ENCODE results near the gene NR1H2.
"Not testable (repeated sequence)": the region's sequence is repeated elsewhere in the genome, so short reads cannot be mapped to it uniquely, and the experiment has no call there.

NR1H2 gene

GRCh38 chr19:50344661-50345318, 31.5 kb upstream of the NR1H2 start:
- peaks cover 0 to 9% of the 10 kb centered on the region in 2 donors for H3K9me3 ChIP-seq (ENCODE audit: control insufficient read depth in 1 of 2, low read length in 2 of 2)
- peaks cover 0 to 3% of the 10 kb centered on the region in 2 donors for H3K4me1 ChIP-seq (ENCODE audit: control insufficient read depth in 1 of 2, insufficient read depth in 2 of 2, low read length in 2 of 2)
- no peaks in the 10 kb centered on the region for H3K36me3 ChIP-seq (ENCODE audit: control insufficient read depth in 1 of 2, insufficient read depth in 2 of 2, low read length in 2 of 2)
- H3K27me3 ChIP-seq (ENCODE audit: control insufficient read depth in 1 of 2, insufficient read depth in 2 of 2, low read length in 2 of 2): no peaks in the 10 kb centered on the region
- peak overlapping the region in 1 of 2 donors; percentile 3 for H3K4me3 ChIP-seq (ENCODE audit: low read depth in 1 of 2, low read length in 2 of 2)
- no peak overlapping the region for H3K9ac ChIP-seq (ENCODE audit: low read depth in 1 of 2, low read length in 2 of 2)
- no peak overlapping the region for H3K27ac ChIP-seq (ENCODE audit: low read depth, low read length)

DNA sequence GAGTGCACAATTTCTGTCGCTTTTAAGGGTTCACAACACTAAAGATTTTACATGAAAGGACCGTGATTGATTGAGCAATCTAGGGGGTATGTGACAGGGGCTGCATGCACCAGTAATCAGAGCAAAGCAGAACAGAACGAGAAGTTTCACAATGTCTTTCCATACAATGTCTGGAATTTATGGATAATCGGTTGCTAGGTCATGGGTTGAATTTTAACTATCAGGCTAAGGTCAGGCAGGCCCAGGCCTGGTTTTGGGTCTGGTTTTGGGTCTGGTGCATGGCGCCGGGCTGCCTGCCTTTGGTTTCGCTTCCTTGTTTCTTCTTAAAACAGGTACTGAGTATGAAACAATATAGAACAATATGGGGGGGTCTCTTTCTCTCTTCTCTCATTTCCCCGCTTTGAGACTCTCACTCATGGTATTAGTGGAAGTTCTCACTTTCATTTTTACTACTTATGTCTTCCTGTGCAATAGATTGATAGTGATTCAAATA, 29.1 kb upstream of the NR1H2 start:
- not testable (repeated sequence) for H3K27me3 ChIP-seq (ENCODE audit: control insufficient read depth in 1 of 2, insufficient read depth in 2 of 2, low read length in 2 of 2); H3K4me1 ChIP-seq (ENCODE audit: control insufficient read depth in 1 of 2, insufficient read depth in 2 of 2, low read length in 2 of 2); H3K9me3 ChIP-seq (ENCODE audit: control insufficient read depth in 1 of 2, low read length in 2 of 2); H3K9ac ChIP-seq (ENCODE audit: low read depth in 1 of 2, low read length in 2 of 2); H3K4me3 ChIP-seq (ENCODE audit: low read depth in 1 of 2, low read length in 2 of 2); H3K36me3 ChIP-seq (ENCODE audit: control insufficient read depth in 1 of 2, insufficient read depth in 2 of 2, low read length in 2 of 2)
- H3K27ac ChIP-seq (ENCODE audit: low read depth, low read length): peak overlapping the region; percentile 10

DNA sequence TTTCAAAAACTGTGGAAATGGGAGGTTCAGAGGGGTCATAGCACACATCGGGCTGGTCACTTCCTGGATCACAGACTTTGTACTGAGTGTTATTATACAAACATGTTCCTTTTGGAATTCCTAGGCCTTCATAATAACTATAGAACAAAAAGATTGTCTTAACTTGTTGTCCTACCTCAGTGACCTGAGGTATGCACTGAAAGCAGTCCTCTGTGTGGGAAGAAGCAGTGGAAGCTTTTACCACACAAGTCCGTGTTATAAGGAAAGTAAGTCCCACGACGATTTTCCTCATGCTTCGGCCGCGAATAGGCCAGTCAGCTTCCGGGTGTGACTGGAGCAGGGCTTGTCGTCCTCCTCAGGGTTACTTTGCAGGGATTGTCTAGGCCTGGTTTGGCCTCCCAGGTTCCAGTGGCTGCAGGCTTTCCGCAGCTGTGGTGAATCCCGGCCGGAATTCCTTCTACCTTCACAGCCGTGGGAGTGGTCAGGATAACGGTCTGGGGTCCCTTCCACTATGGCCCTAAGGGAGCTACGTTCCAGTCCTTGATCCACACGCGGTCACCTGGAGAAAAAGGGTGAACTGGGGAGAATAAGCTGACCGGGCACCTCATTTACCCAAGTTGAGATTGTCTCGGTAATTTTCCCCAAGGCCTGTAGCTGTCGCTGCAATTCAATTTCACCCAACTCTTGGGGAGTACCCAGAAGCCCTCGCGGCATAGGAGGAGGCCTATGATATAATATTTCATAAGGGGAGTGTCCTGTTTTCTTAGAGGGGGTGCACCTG, 26.8 kb upstream of the NR1H2 start:
- no peak overlapping the region for H3K4me3 ChIP-seq (ENCODE audit: low read depth in 1 of 2, low read length in 2 of 2)
- no peak overlapping the region for H3K27ac ChIP-seq (ENCODE audit: low read depth, low read length)

GRCh38 chr19:50352242-50352641, 24.0 kb upstream of the NR1H2 start:
- Histone ChIP-seq H3K4me3 (ENCODE audit: low read depth in 1 of 2, low read length in 2 of 2) (no peak overlapping the region), H3K9ac (ENCODE audit: low read depth in 1 of 2, low read length in 2 of 2) (no peak overlapping the region), H3K36me3 (ENCODE audit: control insufficient read depth in 1 of 2, insufficient read depth in 2 of 2, low read length in 2 of 2) (no peaks in the 10 kb centered on the region), H3K27me3 (ENCODE audit: control insufficient read depth in 1 of 2, insufficient read depth in 2 of 2, low read length in 2 of 2) (no peaks in the 10 kb centered on the region), H3K4me1 (ENCODE audit: control insufficient read depth in 1 of 2, insufficient read depth in 2 of 2, low read length in 2 of 2) (peaks cover 0 to 3% of the 10 kb centered on the region in 2 donors), H3K9me3 (ENCODE audit: control insufficient read depth in 1 of 2, low read length in 2 of 2) (no peaks in the 10 kb centered on the region), H3K27ac (ENCODE audit: low read depth, low read length) (no peak overlapping the region)

More for the DNA sequence above, 26.8 kb upstream of the NR1H2 start:
- Histone ChIP-seq H3K36me3 (ENCODE audit: control insufficient read depth in 1 of 2, insufficient read depth in 2 of 2, low read length in 2 of 2) (no peaks in the 10 kb centered on the region), H3K9ac (ENCODE audit: low read depth in 1 of 2, low read length in 2 of 2) (no peak overlapping the region), H3K4me1 (ENCODE audit: control insufficient read depth in 1 of 2, insufficient read depth in 2 of 2, low read length in 2 of 2) (peaks cover 0 to 3% of the 10 kb centered on the region in 2 donors), H3K9me3 (ENCODE audit: control insufficient read depth in 1 of 2, low read length in 2 of 2) (peaks cover 0 to 7% of the 10 kb centered on the region in 2 donors), H3K27me3 (ENCODE audit: control insufficient read depth in 1 of 2, insufficient read depth in 2 of 2, low read length in 2 of 2) (no peaks in the 10 kb centered on the region)

DNA sequence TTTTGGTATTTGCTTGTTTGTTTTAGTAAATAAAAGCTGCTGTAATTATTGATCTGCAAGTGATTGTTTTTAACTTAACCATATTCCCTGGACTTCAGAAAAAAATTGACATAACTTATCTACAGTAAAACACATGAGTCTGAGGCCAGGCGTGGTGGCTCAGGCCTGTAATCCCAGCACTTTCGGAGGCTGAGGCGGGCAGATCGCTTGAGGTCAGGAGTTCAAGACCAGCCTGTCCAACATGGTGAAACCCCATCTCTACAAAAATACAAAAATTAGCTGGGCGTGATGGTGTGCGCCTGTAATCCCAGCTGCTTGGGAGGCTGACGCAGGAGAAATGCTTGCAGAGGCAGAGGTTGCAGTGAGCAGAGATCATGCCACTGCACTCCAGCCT, 22.8 kb upstream of the NR1H2 start:
- H3K9me3 ChIP-seq (ENCODE audit: control insufficient read depth in 1 of 2, low read length in 2 of 2); H3K36me3 ChIP-seq (ENCODE audit: control insufficient read depth in 1 of 2, insufficient read depth in 2 of 2, low read length in 2 of 2); H3K4me1 ChIP-seq (ENCODE audit: control insufficient read depth in 1 of 2, insufficient read depth in 2 of 2, low read length in 2 of 2); H3K27ac ChIP-seq (ENCODE audit: low read depth, low read length); H3K4me3 ChIP-seq (ENCODE audit: low read depth in 1 of 2, low read length in 2 of 2); H3K27me3 ChIP-seq (ENCODE audit: control insufficient read depth in 1 of 2, insufficient read depth in 2 of 2, low read length in 2 of 2); H3K9ac ChIP-seq (ENCODE audit: low read depth in 1 of 2, low read length in 2 of 2): not testable (repeated sequence)

DNA sequence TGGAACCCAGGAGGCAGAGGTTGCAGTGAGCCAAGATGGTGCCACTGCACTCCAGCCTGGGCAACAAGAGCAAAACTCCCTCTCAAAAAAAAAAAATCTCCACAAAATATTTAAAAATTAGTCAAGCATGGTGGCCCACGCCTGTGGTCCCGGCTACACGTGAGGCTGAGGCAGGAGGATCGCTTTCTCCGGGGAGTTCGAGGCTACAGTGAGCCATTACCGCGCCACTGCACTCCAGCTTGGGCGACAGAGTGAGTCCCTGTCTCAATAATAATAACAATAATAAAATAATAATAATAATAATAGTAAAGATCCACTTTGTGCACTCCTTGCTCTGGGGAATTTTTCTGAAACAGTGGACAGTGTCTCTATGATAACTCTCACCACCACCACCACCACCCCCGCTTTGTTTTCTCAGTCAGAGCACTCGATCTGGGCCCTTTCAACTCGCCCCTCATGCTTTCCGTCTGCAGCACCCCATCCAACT, 19.5 kb upstream of the NR1H2 start:
- H3K4me3 ChIP-seq (ENCODE audit: low read depth in 1 of 2, low read length in 2 of 2): no peak overlapping the region
- no peak overlapping the region for H3K9ac ChIP-seq (ENCODE audit: low read depth in 1 of 2, low read length in 2 of 2)
- H3K9me3 ChIP-seq (ENCODE audit: control insufficient read depth in 1 of 2, low read length in 2 of 2): no peaks in the 10 kb centered on the region
- H3K36me3 ChIP-seq (ENCODE audit: control insufficient read depth in 1 of 2, insufficient read depth in 2 of 2, low read length in 2 of 2): no peaks in the 10 kb centered on the region
- H3K27me3 ChIP-seq (ENCODE audit: control insufficient read depth in 1 of 2, insufficient read depth in 2 of 2, low read length in 2 of 2): no peaks in the 10 kb centered on the region
- H3K27ac ChIP-seq (ENCODE audit: low read depth, low read length): no peak overlapping the region
- peaks cover 0 to 7% of the 10 kb centered on the region in 2 donors for H3K4me1 ChIP-seq (ENCODE audit: control insufficient read depth in 1 of 2, insufficient read depth in 2 of 2, low read length in 2 of 2)

DNA sequence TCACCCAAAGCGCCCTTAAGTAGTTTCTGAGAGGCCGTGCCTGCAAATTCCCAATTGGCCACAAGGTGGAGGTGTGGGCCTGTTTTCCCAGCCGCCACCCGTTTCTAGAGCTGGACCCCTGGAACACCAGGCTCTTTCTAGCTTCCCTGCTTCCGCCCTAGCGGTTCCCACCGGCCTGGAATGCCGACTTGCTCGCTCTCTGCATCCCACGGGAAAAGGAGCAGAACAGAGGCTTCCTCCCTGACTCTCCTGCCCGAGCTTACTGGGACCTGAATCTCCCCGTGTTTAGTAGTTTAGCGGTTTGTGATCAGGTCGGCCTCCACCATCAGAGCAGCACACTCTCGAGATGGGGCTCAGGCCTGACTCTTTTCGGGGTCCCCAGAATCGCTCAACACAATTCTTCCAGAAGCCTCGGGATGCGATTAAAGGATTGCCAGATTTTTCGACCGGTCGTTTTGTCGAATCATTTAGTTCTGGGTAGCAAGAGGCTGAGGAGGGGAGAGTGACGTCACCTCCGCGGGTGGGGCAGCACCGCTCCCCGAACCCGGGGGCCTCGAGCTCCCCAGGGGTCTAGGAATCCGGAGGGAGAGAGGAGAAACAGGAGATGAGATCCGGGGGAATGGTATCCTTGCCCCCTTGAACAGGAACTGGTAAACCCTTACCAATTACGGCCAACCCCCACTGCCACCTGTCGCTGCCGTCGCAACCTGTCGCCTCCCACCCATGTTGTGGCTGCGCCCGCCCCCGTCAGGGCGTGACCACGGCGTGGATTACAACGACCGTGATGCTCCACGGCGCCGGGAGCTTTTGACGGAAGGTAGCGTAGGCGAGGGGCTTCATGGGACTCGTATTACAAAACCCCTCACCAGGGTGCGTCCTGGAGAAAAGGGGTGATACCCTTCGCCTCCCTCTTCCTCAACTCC, 18.8 kb upstream of the NR1H2 start:
- peak overlapping the region; percentile 67 to 73 for H3K4me3 ChIP-seq (ENCODE audit: low read depth in 1 of 2, low read length in 2 of 2)
- peaks cover 0 to 7% of the 10 kb centered on the region in 2 donors for H3K4me1 ChIP-seq (ENCODE audit: control insufficient read depth in 1 of 2, insufficient read depth in 2 of 2, low read length in 2 of 2)
- peak overlapping the region; percentile 38 to 56 for H3K9ac ChIP-seq (ENCODE audit: low read depth in 1 of 2, low read length in 2 of 2)
- H3K27ac ChIP-seq (ENCODE audit: low read depth, low read length): peak overlapping the region; percentile 53
- no peaks in the 10 kb centered on the region for H3K9me3 ChIP-seq (ENCODE audit: control insufficient read depth in 1 of 2, low read length in 2 of 2)
- no peaks in the 10 kb centered on the region for H3K27me3 ChIP-seq (ENCODE audit: control insufficient read depth in 1 of 2, insufficient read depth in 2 of 2, low read length in 2 of 2)
- no peaks in the 10 kb centered on the region for H3K36me3 ChIP-seq (ENCODE audit: control insufficient read depth in 1 of 2, insufficient read depth in 2 of 2, low read length in 2 of 2)

- no peak overlapping the region for H3K27ac ChIP-seq (ENCODE audit: low read depth, low read length)
- no peaks in the 10 kb centered on the region for H3K27me3 ChIP-seq (ENCODE audit: control insufficient read depth in 1 of 2, insufficient read depth in 2 of 2, low read length in 2 of 2)
- peaks cover 0 to 7% of the 10 kb centered on the region in 2 donors for H3K4me1 ChIP-seq (ENCODE audit: control insufficient read depth in 1 of 2, insufficient read depth in 2 of 2, low read length in 2 of 2)
- peak overlapping the region; percentile 45 to 67 for H3K4me3 ChIP-seq (ENCODE audit: low read depth in 1 of 2, low read length in 2 of 2)
- H3K9me3 ChIP-seq (ENCODE audit: control insufficient read depth in 1 of 2, low read length in 2 of 2): no peaks in the 10 kb centered on the region
- H3K36me3 ChIP-seq (ENCODE audit: control insufficient read depth in 1 of 2, insufficient read depth in 2 of 2, low read length in 2 of 2): no peaks in the 10 kb centered on the region
- peak overlapping the region in 1 of 2 donors; percentile 51 for H3K9ac ChIP-seq (ENCODE audit: low read depth in 1 of 2, low read length in 2 of 2)
These were observed 17.6 kb upstream of the NR1H2 start for GRCh38 chr19:50358483-50359327.

- Histone ChIP-seq H3K9me3 (ENCODE audit: control insufficient read depth in 1 of 2, low read length in 2 of 2) (no peaks in the 10 kb centered on the region), H3K36me3 (ENCODE audit: control insufficient read depth in 1 of 2, insufficient read depth in 2 of 2, low read length in 2 of 2) (no peaks in the 10 kb centered on the region), H3K4me1 (ENCODE audit: control insufficient read depth in 1 of 2, insufficient read depth in 2 of 2, low read length in 2 of 2) (peaks cover 0 to 7% of the 10 kb centered on the region in 2 donors), H3K9ac (ENCODE audit: low read depth in 1 of 2, low read length in 2 of 2) (no peak overlapping the region), H3K27me3 (ENCODE audit: control insufficient read depth in 1 of 2, insufficient read depth in 2 of 2, low read length in 2 of 2) (no peaks in the 10 kb centered on the region), H3K4me3 (ENCODE audit: low read depth in 1 of 2, low read length in 2 of 2) (no peak overlapping the region), H3K27ac (ENCODE audit: low read depth, low read length) (no peak overlapping the region)
These were observed 16.9 kb upstream of the NR1H2 start for GRCh38 chr19:50359328-50359818.
